NCI-H526 (cell line): ENCODE results near the gene ATRN.
"Not testable (repeated sequence)": the region's sequence is repeated elsewhere in the genome, so short reads cannot be mapped to it uniquely, and the experiment has no call there.

Experiments
- DNase-seq, 2 experiments: peaks; one replicate each; lab custom pipeline; 2025; lab: John Stamatoyannopoulos, UW

ATRN gene

GRCh38 chr20:3515379-3516170, 44.8 kb downstream of the ATRN start:
- no peak for DNase-seq

- no peak for DNase-seq
These were observed 51.3 kb downstream of the ATRN start for GRCh38 chr20:3521852-3522740.

GRCh38 chr20:3524696-3525095, 53.9 kb downstream of the ATRN start:
- not testable (repeated sequence) for DNase-seq

- DNase-seq, result no peak
These were observed 61.3 kb downstream of the ATRN start for GRCh38 chr20:3532089-3532615.

GRCh38 chr20:3537733-3538132, 66.9 kb downstream of the ATRN start:
- not testable (repeated sequence) for DNase-seq

- DNase-seq, result no peak
These were observed 68.7 kb downstream of the ATRN start for GRCh38 chr20:3539311-3540107.

GRCh38 chr20:3541887-3542721, 71.3 kb downstream of the ATRN start:
- no peak for DNase-seq

- no peak for DNase-seq
These were observed 73.2 kb downstream of the ATRN start for GRCh38 chr20:3543901-3544507.

GRCh38 chr20:3545401-3545925, 74.6 kb downstream of the ATRN start:
- DNase-seq, result peak in 1 of 2 experiments; percentile 17

GRCh38 chr20:3547906-3548305, 77.1 kb downstream of the ATRN start:
- DNase-seq, result no peak

- no peak for DNase-seq
These were observed 80.0 kb downstream of the ATRN start for GRCh38 chr20:3550837-3551236.

GRCh38 chr20:3551681-3552434, 81.0 kb downstream of the ATRN start:
- DNase-seq, result no peak

GRCh38 chr20:3553663-3554062, 82.8 kb downstream of the ATRN start:
- DNase-seq, result no peak

- DNase-seq, result no peak
These were observed 86.5 kb downstream of the ATRN start for GRCh38 chr20:3557237-3557785.

- DNase-seq, result no peak
These were observed 88.4 kb downstream of the ATRN start for GRCh38 chr20:3559231-3559630.

GRCh38 chr20:3559637-3560036, 88.8 kb downstream of the ATRN start:
- no peak for DNase-seq

- DNase-seq, result no peak
These were observed 89.3 kb downstream of the ATRN start for GRCh38 chr20:3560162-3560561.

GRCh38 chr20:3560578-3560977, 89.8 kb downstream of the ATRN start:
- DNase-seq, result no peak

- DNase-seq, result no peak
These were observed 92.3 kb downstream of the ATRN start for GRCh38 chr20:3563133-3563532.
